Measurements from ENCODE around the gene CCL4.

DNA sequence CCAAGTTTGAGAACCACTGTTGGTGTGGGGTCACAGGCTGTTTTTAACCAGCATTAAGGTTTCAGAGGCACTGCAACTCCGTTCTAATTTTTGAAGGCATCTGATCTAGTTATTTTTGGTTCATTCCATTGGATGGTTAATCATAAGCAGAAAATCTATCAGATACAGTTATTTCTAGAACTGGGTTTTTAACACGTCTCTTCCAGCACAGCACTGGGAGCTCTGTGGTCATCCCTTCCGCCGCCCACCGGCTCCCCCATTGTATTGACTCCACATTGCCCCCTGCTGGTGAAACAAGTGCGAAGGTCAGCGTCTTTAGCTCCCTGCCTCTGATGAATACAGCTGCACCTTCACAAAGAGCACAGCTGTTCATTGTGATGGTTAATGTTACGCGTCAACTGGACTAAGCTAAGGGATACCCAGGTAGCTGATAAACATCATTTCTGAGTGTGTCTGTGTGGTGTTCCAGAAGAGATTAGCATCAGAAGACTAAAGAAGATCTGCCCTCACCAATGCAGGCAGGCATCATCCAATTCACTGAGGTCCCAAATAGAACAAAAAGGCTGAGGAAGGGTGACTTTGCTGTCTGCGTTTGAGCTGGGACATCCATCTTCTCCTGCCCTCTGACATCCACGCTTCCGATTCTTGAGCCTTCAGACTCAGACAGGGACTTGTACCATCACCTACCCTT, 31.1 kb upstream of the CCL4 start:
- TF ChIP-seq, protein P1, sequence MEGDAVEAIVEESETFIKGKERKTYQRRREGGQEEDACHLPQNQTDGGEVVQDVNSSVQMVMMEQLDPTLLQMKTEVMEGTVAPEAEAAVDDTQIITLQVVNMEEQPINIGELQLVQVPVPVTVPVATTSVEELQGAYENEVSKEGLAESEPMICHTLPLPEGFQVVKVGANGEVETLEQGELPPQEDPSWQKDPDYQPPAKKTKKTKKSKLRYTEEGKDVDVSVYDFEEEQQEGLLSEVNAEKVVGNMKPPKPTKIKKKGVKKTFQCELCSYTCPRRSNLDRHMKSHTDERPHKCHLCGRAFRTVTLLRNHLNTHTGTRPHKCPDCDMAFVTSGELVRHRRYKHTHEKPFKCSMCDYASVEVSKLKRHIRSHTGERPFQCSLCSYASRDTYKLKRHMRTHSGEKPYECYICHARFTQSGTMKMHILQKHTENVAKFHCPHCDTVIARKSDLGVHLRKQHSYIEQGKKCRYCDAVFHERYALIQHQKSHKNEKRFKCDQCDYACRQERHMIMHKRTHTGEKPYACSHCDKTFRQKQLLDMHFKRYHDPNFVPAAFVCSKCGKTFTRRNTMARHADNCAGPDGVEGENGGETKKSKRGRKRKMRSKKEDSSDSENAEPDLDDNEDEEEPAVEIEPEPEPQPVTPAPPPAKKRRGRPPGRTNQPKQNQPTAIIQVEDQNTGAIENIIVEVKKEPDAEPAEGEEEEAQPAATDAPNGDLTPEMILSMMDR (conservative IDR thresholded peaks at IDR 0.05; ENCODE audit: low read length): peak; percentile 87
- TF ChIP-seq EZH2phosphoT487 (IDR thresholded peaks at IDR 0.05; ENCODE audit: borderline replicate concordance, low read depth, low read length): no peak
